Smooth muscle cell (in vitro differentiated cells): ENCODE data around the gene CKAP2. TPM values are rescaled to one million over a fixed set of nuclear protein-coding genes. Genes with fewer than 3 reads are reported as not detected.

Source experiments
- DNase-seq: peaks from one replicate; lab custom pipeline; 2025; ENCODE audit not compliant: unreplicated experiment; lab: John Stamatoyannopoulos, UW
- H2AFZ ChIP-seq: fragments of 200-600 bp; sonication (generic); 2 replicates; pipeline ENCODE4 v1.6.0; 2016; ENCODE audit warnings: antibody characterized with exemption, low read depth, mild to moderate bottlenecking
- H3F3A ChIP-seq: fragments of 200-600 bp; sonication (generic); 2 replicates; pipeline ENCODE4 v1.6.0; 2017; ENCODE audit warnings: antibody characterized with exemption, low read depth
- H3K27ac ChIP-seq: fragments of 200-600 bp; sonication (generic); 2 replicates; pipeline ENCODE4 v1.5.1; 2016; ENCODE audit warnings: low read depth, mild to moderate bottlenecking
- H3K27me3 ChIP-seq: fragments of 200-600 bp; sonication (generic); 2 replicates; pipeline ENCODE4 v1.6.1; 2016; ENCODE audit warnings: low read depth, mild to moderate bottlenecking
- H3K36me3 ChIP-seq: fragments of 200-600 bp; sonication (generic); 2 replicates; pipeline ENCODE4 v1.5.1; 2016; ENCODE audit warnings: low read depth
- H3K4me1 ChIP-seq: fragments of 200-600 bp; sonication (generic); 2 replicates; pipeline ENCODE4 v1.5.1; 2016; ENCODE audit warnings: low read depth
- H3K4me2 ChIP-seq: fragments of 200-600 bp; sonication (generic); 2 replicates; pipeline ENCODE4 v1.6.0; 2016; ENCODE audit warnings: mild to moderate bottlenecking
- H3K4me3 ChIP-seq: fragments of 200-600 bp; sonication (generic); 2 replicates; pipeline ENCODE4 v1.5.1; 2016; ENCODE audit warnings: mild to moderate bottlenecking
- H3K79me2 ChIP-seq: fragments of 200-600 bp; sonication (generic); 2 replicates; pipeline ENCODE4 v1.6.0; 2016; ENCODE audit warnings: low read depth, mild to moderate bottlenecking
- H3K9ac ChIP-seq: fragments of 200-600 bp; sonication (generic); 2 replicates; pipeline ENCODE4 v1.6.0; 2016; ENCODE audit warnings: low read depth
- H3K9me3 ChIP-seq: fragments of 200-600 bp; sonication (generic); replicated peaks from 2 replicates; pipeline ENCODE4 v1.5.1; 2016; ENCODE audit warnings: low read depth
- H4K20me1 ChIP-seq: fragments of 200-600 bp; sonication (generic); 2 replicates; pipeline ENCODE4 v1.6.0; 2016; ENCODE audit warnings: low read depth
- WGBS: methylation state at CpG from one replicate; pipeline ENCODE4 v1.1.7; 2016; ENCODE audit warnings: low lambda C conversion rate; 5-methylcytosine and 5-hydroxymethylcytosine counted together
- polyA plus RNA-seq: library from polyadenylated mRNA; unstranded; fragments of >200 nt; fragmentation: Nextera tagmentation; extraction: Ambion mirVana; gene quantifications from 2 replicates; pipeline ENCODE4 v1.2.1, GENCODE V29; 2016
- total RNA-seq: library from RNA; depleted of rRNA; stranded (reverse); fragments of >200 nt; gene quantifications from 2 replicates; pipeline ENCODE4 v1.2.3, GENCODE V29; 2014
- TF ChIP-seq, protein P1 (sequence below): fragments of 200-600 bp; sonication (generic); IDR thresholded peaks from 2 replicates; pipeline ENCODE4 v1.5.1; 2017; ENCODE audit warnings: borderline replicate concordance, mild to moderate bottlenecking, antibody characterized with exemption; ENCODE audit not compliant: insufficient read depth, poor library complexity, severe bottlenecking

CKAP2 gene
- total and polyA plus RNA-seq, 2 experiments from 2014 or later: 11.8 to 19.6 TPM

DNA sequence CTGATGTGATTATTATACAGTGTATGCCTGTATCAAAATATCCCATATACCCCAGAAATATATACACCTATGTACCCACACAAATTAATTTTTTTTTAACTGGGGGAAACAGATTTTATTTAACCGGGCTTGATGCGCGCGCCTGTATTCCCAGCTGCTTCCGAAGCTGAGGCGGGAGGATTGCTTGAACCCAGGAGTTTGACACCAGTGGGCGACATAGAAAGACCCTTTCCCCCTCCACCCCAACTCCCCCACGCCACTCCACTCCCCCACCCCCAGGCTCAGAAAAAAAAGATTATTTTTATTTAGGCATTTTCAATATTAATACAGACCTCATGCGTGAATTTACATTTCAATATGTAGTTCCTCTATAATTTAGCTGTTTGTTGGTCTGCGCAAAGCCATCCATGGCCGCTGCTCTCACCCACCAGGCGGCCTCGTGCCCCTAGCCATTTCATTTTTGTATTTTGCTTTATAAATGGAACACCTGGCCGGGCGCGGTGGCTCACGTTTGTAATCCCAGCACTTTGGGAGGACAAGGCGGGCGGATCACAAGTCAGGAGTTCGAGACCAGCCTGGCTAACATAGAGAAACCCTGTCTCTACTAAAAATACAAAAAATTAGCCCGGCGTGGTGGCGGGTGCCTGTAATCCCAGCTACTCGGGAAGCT lies 4.0 kb upstream of the CKAP2 start:
- peak overlapping the region; percentile 78 for H3K4me2 ChIP-seq
- H3K27ac ChIP-seq: no peak overlapping the region
- H3K79me2 ChIP-seq: peaks cover 36% of the 10 kb centered on the region
- TF ChIP-seq, protein P1, sequence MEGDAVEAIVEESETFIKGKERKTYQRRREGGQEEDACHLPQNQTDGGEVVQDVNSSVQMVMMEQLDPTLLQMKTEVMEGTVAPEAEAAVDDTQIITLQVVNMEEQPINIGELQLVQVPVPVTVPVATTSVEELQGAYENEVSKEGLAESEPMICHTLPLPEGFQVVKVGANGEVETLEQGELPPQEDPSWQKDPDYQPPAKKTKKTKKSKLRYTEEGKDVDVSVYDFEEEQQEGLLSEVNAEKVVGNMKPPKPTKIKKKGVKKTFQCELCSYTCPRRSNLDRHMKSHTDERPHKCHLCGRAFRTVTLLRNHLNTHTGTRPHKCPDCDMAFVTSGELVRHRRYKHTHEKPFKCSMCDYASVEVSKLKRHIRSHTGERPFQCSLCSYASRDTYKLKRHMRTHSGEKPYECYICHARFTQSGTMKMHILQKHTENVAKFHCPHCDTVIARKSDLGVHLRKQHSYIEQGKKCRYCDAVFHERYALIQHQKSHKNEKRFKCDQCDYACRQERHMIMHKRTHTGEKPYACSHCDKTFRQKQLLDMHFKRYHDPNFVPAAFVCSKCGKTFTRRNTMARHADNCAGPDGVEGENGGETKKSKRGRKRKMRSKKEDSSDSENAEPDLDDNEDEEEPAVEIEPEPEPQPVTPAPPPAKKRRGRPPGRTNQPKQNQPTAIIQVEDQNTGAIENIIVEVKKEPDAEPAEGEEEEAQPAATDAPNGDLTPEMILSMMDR: no peak
- no peak overlapping the region for H2AFZ ChIP-seq
- DNase-seq: no peak
- no peaks in the 10 kb centered on the region for H3K9me3 ChIP-seq
- H3K4me1 ChIP-seq: peaks cover 19% of the 10 kb centered on the region
- H3K27me3 ChIP-seq: no peaks in the 10 kb centered on the region
- no peaks in the 10 kb centered on the region for H3F3A ChIP-seq
- WGBS: 92% methylated on average over 24 of the region's 24 CpGs
- no peak overlapping the region for H3K4me3 ChIP-seq
- H3K9ac ChIP-seq: no peak overlapping the region
- peaks cover 23% of the 10 kb centered on the region for H4K20me1 ChIP-seq
- H3K36me3 ChIP-seq: no peaks in the 10 kb centered on the region

- no peak overlapping the region for H3K9ac ChIP-seq
- peaks cover 36% of the 10 kb centered on the region for H3K79me2 ChIP-seq
- H4K20me1 ChIP-seq: peaks cover 18% of the 10 kb centered on the region
- WGBS: 76% methylated on average over 2 of the region's 2 CpGs
- TF ChIP-seq, protein P1: no peak
- DNase-seq: no peak
- no peak overlapping the region for H2AFZ ChIP-seq
- no peak overlapping the region for H3K27ac ChIP-seq
- no peaks in the 10 kb centered on the region for H3F3A ChIP-seq
- H3K36me3 ChIP-seq: no peaks in the 10 kb centered on the region
- no peak overlapping the region for H3K4me2 ChIP-seq
- H3K4me3 ChIP-seq: no peak overlapping the region
- H3K27me3 ChIP-seq: no peaks in the 10 kb centered on the region
- H3K9me3 ChIP-seq: no peaks in the 10 kb centered on the region
- H3K4me1 ChIP-seq: peaks cover 31% of the 10 kb centered on the region
Measured at GRCh38 chr13:52452470-52452869, 2.8 kb upstream of the CKAP2 start.

DNA sequence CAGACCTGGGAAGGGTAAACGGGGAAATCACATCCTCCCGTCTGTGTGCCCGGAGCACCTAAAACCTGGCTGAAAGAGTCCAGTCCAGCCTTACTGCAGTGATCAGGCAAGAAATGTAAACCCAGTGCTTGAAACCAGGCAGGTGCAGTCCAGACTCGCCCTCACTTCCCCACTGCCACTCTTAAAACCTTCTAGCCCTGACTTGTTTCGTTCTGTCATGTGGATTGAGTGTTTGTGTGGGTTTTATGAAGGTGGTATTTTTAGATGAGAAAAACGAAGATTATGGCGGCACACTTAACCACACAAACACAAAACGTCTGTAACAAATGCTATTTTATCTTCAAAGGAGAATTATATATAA lies 839 bp upstream of the CKAP2 start:
- H3K9me3 ChIP-seq: no peaks in the 10 kb centered on the region
- TF ChIP-seq, protein P1: no peak
- 24% methylated on average over 8 of the region's 8 CpGs for WGBS
- H3K27ac ChIP-seq: peak overlapping the region; percentile 69
- no peaks in the 10 kb centered on the region for H3F3A ChIP-seq
- peaks cover 23% of the 10 kb centered on the region for H3K4me1 ChIP-seq
- H3K4me3 ChIP-seq: peak overlapping the region; percentile 64
- H3K79me2 ChIP-seq: peaks cover 36% of the 10 kb centered on the region
- DNase-seq: no peak
- peaks cover under 1% of the 10 kb centered on the region for H4K20me1 ChIP-seq
- peak overlapping the region; percentile 96 for H2AFZ ChIP-seq
- no peaks in the 10 kb centered on the region for H3K27me3 ChIP-seq
- no peaks in the 10 kb centered on the region for H3K36me3 ChIP-seq
- H3K9ac ChIP-seq: peak overlapping the region; percentile 65
- peak overlapping the region; percentile 83 for H3K4me2 ChIP-seq

GRCh38 chr13:52455677-52456041 lies 381 bp downstream of the CKAP2 start:
- Histone ChIP-seq H3K79me2 (peaks cover 41% of the 10 kb centered on the region), H3K36me3 (no peaks in the 10 kb centered on the region), H3K9ac (peak overlapping the region; percentile 65), H3K4me3 (peak overlapping the region; percentile 64), H2AFZ (peak overlapping the region; percentile 96), H3F3A (no peaks in the 10 kb centered on the region), H3K27ac (peak overlapping the region; percentile 69), H3K27me3 (no peaks in the 10 kb centered on the region), H3K4me2 (peak overlapping the region; percentile 83), H3K4me1 (peaks cover 22% of the 10 kb centered on the region), H3K9me3 (no peaks in the 10 kb centered on the region), H4K20me1 (no peaks in the 10 kb centered on the region)
- 2% methylated on average over 36 of the region's 37 CpGs for WGBS
- TF ChIP-seq, protein P1: no peak
- peak; percentile 79 for DNase-seq
